ENCODE measurements around the gene ASCC3.

The ASCC3 gene

DNA sequence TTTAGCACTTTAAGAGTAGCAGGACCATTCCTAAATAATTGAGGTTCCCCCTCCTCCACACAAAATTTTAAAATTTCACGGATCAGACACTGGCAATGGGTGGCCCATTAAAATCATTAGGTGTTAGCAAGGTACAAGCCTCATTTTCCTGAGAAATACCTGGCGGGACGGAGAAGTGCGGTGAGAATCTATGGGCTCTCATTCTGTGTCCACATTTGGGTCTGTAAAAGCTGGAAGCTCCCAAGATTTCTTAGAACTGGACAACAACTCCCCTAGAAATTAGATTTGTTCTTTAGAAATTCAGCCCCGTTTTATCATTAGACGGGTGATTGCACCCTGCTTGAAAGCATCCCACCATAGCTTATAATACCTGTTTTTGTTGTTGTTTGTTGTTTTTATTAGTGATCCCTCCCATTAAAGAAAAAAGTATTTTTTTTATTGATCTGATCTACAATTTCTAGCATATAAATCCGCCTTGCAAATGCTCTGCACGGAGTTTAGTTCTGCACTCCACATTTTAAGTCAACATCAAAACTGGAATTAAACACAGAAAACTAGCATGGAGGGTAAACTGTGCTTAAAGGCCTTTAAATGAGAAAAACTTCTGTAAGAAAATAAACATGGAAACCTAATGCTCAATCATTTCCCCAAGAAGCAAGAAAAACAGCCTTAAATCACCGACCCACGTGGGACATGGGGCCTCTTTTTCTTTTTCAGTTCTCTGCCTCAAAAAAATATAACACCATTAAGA is 422.1 kb downstream of the ASCC3 start:
- TF ChIP-seq, protein P1, sequence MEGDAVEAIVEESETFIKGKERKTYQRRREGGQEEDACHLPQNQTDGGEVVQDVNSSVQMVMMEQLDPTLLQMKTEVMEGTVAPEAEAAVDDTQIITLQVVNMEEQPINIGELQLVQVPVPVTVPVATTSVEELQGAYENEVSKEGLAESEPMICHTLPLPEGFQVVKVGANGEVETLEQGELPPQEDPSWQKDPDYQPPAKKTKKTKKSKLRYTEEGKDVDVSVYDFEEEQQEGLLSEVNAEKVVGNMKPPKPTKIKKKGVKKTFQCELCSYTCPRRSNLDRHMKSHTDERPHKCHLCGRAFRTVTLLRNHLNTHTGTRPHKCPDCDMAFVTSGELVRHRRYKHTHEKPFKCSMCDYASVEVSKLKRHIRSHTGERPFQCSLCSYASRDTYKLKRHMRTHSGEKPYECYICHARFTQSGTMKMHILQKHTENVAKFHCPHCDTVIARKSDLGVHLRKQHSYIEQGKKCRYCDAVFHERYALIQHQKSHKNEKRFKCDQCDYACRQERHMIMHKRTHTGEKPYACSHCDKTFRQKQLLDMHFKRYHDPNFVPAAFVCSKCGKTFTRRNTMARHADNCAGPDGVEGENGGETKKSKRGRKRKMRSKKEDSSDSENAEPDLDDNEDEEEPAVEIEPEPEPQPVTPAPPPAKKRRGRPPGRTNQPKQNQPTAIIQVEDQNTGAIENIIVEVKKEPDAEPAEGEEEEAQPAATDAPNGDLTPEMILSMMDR (IDR thresholded peaks at IDR 0.05; ENCODE audit: insufficient read depth, low read depth, low read length, missing control alignments) = no peak
- DNase-seq (ENCODE audit: low read depth) = no peak
- H3K4me3 ChIP-seq (ENCODE audit: low read depth, low read length) = no peak overlapping the region
